NCI-H446 treated with DMSO at 0.1 percent for 48 hours (cell line): ENCODE measurements around the gene LRRC14B.
"Not testable (repeated sequence)": the region's sequence is repeated elsewhere in the genome, so short reads cannot be mapped to it uniquely, and the experiment has no call there.

Source experiments
- DNase-seq: peaks from one replicate; lab custom pipeline; 2025; lab: John Stamatoyannopoulos, UW

The LRRC14B gene

DNA sequence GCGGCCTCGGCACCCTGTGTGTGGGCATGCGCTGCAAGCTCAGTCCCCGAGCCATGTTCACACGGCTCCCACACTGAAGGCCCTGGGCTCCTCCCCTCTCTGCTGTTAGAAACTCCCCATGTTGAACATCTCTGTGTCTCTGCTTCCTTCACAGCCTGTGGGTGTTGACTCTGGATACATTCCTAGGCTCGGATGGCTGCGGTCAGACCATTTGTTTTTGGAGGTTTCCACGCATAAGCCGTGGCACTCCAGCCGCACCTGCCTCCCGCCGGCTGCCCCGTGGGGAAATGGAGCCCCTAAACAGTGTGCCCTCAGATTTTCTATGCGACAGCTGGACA lies 31.2 kb upstream of the LRRC14B start:
- DNase-seq, result no peak

DNA sequence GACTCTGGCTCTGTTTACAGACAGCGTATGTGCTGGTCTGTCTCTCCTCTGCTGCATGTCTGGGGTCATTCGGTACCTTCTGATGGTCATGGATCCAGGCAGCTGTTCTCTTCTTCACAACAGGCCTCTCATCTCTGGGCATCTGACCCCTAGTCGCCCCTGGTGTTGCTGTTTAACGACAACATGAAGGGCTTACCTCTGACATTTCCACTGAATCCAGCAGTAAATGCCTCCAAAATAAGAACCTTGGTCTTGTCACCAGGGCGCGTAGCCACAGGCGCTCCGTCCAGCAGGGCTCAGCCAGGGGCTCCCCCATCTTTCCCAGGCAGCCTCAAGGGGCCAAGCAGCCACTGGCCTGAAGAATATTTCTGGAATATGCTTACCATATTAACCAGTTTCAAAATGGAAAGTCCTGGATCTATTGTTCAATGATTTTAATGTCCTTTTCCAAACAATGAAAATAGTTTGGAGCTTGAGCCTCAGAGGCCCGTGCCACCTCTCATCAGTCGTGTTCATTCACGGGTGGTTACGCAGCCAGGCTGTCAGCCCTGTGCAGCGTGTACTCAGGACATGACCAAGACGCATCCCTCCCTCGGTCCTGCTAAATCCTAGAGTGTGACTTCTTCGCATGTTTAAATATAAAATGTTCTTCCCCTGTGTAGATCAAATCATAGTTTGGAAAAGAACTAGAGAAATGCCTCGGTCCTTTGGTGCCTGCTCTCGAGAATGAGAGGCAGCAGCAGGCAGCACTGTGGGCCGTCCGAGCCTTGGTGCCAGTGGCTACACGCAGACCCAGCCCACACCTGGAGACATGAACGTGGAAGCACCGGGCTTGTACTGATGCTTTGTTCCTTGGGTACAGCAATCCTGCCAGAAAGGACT lies 30.1 kb upstream of the LRRC14B start:
- DNase-seq, result no peak

DNA sequence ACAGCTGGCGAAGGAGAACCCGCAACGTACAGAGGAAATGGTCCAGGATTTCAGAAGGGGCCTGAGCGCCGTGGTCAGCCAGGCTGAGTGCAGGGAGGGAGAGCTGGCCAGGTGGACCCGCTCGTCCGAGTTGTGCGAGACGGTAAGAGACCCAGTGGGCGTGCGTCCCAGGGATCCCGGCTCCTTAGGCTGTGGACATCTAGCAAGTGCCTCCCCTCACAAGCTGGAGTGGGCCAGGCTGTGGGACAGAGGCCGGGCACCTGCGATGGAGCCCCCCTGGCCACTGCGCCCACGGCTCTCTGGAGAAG lies 29.5 kb upstream of the LRRC14B start:
- no peak for DNase-seq

DNA sequence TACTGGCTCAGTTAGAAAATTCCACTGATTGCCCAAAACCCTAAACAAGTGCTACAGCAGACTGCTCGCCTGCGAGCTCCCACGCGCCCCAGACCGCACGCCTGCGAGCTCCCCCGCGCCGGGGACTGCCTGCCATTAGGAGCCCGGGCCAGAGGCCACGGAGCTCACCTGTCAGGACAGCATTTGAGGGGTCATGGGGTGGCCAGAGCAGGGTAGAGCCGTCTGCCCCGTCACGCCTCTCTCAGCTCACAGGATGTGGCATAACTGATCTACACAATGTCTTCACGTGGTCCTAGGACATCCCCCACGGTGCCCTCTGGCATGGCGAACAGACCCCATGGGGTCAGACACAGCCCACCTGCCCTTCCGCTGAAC lies 29.1 kb upstream of the LRRC14B start:
- no peak for DNase-seq

DNA sequence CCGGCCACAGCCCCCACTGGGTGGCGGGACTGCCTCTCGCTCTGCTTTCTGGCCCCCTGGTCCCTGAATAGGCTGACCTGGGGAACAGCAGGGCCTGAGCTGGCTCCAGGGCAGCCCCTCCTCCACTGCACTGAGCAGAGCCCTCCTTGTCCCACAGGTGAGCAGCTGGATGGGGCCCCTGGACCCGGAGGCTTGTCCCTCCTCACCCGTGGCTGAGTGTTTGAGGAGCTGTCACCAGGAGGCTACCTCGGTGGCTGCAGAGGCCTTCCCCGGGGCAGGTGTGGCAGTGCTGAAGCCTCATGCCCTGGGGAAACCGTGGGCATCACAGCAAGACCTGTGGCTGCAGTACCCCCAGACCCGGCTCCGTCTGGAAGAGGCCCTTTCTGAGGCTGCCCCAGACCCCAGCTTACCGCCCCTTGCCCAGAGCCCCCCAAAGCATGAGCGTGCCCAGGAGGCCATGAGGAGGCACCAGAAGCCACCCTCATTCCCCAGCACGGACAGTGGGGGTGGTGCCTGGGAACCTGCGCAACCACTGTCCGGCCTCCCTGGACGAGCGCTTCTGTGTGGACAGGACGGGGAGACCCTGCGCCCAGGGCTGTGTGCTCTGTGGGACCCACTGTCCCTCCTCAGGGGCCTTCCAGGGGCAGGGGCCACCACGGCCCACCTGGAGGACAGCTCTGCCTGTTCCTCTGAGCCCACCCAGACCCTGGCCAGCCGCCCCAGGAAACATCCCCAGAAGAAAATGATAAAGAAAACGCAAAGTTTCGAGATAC lies 28.5 kb upstream of the LRRC14B start:
- DNase-seq, result no peak

DNA sequence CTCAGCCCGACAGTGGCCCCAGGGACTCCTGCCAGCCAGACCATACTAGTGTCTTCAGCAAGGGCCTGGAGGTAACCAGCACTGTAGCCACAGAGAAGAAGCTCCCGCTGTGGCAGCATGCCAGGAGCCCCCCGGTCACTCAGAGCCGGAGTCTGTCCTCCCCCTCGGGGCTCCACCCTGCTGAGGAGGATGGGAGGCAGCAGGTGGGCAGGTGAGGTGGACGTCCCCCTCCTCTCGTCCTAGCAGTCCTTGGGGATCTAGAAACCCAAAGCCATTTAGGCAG lies 28.0 kb upstream of the LRRC14B start:
- DNase-seq, result no peak

DNA sequence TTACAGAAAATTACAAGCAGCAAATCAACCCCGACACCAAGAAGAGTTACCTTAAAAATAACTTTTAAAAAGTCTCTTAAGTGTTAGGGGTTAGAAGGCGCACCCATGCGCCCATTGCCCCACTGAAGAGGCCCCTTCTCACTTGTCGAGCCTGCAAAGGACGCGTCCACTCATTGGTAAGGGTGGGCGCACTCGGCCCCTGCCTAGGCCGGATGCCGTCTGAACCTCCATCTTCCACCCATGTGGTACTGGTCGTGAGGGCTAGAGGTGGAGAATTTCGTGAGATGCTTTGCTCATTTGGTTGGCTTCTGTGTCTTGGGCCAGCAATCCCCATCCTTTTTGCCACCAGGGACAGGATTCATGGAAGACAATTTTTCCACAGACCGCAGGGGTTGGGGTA lies 27.5 kb upstream of the LRRC14B start:
- no peak for DNase-seq

DNA sequence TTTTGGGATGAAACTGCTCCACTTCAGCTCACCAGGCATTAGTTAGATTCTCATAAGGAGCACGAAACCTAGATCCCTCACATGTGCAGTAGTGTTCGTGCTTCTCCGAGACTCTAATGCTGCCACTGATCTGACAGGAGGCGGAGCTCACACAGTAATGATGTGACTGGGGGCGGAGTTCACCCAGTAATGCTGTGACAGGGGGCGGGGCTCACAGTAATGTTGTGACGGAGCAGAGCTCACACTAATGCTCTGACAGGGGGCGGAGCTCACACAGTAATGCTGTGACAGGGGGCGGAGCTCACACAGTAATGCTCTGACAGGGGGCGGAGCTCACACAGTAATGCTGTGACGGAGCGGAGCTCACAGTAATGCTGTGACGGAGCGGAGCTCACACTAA lies 27.1 kb upstream of the LRRC14B start:
- no peak for DNase-seq

DNA sequence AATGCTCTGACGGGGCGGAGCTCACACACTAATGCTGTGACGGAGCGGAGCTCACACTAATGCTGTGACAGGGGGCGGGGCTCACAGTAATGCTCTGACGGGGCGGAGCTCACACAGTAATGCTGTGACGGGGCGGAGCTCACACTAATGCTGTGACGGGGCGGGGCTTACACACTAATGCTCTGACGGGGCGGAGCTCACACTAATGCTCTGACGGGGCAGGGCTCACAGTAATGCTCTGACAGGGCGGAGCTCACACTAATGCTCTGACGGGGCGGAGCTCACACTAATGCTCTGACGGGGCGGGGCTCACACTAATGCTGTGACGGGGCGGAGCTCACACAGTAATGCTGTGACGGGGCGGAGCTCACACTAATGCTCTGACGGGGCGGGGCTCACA lies 26.5 kb upstream of the LRRC14B start:
- not testable (repeated sequence) for DNase-seq

DNA sequence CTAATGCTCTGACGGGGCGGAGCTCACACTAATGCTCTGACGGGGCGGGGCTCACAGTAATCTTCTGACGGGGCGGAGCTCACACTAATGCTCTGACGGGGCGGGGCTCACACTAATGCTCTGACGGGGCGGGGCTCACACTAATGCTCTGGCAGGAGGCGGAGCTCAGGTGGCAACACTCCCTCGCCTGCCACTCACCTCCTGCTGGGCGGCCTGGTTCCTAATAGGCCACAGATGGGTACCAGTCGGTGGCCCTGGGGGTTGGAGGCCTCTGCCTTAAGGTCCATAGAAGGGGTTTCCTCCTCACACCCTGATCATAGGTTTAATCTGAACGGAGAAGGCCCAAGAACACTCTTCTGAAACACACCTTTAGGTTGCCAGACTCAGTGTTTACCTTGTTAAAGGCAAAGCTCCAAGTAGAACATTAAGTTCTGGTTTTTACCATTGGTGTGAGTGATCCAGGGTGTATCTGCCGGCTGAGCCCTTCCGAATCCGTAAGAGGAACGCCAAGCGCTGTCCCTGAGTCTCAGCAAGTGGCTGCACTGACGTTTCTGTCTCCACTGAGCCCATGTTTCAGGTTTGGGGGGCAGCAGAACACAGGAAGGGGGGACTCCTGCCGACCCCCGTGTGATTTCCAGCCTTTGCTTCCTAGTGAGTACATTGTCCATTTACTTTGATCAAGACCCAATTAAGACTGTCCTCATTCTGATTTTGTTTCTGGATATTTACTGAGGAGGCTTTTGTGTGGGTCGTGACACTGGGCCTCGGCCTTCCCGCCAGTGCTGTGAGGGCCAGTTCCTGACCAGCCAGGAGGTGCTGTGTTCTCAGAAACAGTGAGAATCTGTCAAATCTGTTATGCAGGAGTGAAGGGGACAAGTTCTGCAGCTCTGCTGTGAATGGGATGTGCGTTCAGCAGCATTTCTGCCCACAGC lies 24.6 kb upstream of the LRRC14B start:
- DNase-seq, result no peak

DNA sequence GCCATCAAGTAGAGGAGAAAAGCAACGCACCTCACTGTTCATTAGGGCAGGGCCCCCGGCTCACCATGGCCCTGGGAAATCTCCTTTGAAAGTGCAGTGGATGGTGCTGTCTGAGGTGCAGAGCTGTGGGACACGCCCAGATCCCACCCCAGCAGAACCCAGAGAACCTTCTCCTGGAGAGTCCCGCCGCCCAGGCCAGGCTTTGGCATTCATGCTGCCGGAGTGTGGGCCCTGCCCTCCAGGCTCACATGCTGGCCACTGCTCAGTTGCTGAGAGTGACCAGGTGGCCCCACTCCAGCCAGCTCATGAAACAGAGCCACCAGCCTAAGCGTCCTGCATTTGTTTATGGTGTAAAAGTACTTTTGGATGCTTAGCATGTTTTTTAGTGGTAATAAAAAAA lies 23.8 kb upstream of the LRRC14B start:
- no peak for DNase-seq

DNA sequence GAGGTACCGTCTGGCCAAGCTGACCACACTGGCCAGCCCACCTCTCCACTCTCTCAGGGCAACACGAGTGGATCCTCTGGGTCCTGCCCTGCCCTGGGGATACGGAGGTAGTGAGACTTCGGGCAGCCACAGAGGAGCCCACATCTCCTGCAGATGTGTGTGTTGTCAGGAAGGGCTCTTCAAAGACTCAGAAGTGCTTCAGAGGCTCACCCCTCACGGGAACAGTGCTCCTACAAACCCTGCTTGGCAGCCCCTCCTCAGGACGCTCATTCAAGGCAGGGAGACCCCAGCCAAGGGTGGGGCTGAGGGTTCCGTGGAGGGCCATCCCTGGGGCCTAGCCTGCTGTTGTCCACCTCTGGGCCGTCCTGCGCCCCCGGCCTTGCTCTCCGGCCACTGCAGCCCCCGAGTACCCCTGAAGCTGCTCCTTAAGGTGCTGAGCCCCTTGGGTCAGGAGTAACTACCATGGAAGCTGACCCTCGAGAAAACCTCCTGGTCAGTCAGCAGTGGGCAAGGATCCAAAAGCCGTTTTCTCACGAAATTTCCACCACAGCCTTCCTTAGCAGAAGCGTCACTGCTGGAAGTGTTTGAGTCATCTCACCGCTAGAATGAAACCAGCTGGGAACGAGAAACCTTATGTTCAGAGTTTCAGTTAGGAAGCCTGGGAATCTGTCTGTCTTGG lies 23.2 kb upstream of the LRRC14B start:
- no peak for DNase-seq

DNA sequence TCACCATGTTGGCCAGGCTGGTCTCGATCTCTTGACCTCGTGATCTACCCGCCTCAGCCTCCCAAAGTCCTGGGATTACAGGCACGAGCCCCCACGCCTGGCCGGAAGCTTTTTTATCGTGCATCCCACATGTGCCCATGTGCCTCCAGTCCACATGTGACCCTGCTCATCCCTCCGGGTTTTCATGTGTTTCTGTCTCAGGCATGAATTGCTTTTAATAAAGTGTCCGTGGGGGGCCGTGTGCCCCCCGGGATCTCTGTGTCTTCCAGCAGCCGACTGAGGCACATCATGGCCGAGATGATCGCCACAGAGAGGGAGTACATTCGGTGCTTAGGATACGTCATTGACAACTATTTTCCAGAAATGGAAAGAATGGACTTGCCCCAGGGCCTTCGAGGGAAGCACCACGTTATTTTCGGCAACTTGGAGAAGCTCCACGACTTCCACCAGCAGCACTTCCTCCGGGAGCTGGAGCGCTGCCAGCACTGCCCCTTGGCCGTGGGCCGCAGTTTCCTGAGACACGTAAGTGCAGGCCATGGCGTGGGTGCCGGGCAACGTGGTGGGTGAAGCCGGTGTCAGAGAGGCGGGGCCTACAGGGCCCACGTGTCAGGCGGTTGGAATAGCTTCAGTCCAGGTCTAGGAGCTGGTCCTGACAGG lies 22.1 kb upstream of the LRRC14B start:
- DNase-seq, result no peak

DNA sequence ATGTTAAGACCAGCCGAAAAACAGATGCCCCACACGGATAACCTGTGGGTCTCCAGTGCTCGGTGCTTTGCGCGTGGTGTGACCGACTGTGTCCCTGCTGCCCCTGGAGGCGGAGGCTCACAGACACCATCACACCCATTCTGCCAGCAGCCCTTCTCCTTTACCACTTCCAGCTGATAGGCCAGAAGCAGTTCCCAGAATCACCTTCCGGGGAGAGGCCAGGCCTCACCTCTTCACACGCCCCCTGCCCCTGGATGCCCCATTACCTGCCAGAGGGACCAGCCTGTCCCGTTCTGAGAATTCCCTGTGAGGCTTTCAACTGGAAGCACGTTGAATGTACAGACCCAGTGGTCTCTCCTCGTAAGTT lies 21.6 kb upstream of the LRRC14B start:
- DNase-seq, result no peak

DNA sequence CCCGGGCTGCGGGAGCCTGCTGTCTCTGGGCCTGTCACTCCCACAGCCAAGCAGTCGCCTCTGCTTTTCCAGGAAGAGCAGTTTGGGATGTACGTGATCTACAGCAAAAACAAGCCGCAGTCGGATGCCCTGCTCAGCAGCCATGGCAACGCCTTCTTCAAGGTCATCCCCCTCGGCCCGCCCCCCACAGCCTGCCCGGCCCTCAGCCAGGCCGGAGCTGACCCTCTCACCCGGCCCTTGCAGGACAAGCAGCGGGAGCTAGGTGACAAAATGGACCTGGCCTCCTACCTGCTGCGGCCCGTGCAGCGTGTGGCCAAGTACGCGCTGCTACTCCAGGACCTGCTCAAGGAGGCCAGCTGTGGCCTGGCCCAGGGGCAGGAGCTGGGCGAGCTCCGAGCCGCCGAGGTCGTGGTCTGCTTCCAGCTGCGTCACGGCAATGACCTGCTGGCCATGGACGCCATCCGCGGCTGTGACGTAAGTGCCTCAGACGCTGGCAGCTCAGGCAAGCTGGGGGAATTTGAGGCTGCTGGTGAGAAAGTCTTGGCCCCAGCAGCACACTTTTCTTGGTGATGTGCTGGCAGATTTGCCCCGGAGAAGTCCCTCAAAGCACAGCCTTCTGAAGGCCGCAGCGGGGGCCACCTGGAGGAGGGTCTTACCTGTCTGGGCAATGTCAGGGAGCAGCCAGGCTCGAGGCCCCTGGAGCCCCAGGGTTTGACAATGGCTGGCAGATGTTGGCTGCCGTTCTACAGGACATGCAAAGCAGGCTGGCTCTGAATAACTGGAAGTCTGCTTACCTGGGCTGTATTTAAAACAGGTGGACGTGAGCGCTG lies 20.1 kb upstream of the LRRC14B start:
- DNase-seq, result no peak

DNA sequence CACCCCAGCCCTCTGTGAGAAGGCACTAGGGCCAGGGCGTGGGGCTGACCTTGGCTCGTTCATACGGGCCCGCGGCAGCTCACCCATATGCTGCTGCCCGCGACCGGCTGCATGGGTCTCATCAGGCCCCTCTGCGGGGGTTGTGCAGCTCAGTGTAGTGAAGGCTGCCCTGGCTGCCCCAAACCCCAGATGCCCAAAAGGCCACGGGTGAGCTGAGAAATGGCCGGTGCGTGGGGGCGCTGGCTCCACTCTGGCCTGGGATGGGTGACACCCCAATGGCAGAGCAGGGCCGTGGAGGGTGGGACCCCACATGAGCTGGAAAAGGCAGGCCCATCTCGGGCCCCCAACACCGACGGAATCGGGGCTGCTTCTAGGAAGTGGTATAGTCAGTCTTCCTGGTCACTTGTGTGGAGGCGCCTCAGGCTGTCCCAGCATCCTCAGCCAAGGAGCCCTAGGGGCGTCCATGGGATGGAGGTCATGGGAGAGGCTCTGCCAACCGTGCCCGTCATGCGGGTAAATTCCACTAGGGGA lies 19.4 kb upstream of the LRRC14B start:
- no peak for DNase-seq

DNA sequence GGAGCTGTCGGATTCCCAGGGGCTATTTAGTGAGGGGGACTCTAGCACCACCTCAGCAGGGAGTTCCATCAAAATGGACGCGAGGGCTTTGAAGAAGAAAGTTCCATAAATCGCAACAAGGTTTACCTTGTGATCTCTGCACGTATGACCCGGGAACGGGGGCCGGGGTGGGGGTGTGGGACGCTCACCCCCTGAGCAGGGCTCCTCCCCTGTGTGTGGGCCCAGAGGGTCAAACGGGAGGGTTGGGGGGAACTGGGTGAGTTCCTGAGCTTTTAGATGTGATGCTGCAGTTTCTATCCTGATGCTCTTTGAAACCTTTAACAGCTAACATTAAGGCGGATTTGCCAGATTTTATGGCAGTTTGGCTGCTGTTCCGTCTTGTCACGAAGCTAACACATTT lies 18.9 kb upstream of the LRRC14B start:
- no peak for DNase-seq

DNA sequence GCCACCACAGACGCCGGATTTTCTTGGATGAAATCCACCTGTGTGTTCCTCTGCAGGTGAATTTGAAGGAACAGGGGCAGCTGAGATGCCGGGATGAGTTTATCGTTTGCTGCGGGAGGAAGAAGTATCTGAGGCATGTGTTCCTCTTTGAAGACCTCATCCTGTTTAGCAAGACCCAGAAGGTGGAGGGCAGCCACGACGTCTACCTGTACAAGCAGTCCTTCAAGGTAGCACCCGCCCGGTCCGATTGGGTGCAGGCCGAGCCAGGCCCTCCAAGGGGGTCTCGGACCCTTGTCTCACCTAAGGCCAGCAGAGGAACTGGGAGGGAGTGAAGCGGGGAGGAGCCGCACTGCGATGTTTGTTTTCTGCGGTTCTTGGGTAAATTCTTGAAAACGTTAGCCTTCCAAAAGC lies 18.4 kb upstream of the LRRC14B start:
- DNase-seq, result no peak

DNA sequence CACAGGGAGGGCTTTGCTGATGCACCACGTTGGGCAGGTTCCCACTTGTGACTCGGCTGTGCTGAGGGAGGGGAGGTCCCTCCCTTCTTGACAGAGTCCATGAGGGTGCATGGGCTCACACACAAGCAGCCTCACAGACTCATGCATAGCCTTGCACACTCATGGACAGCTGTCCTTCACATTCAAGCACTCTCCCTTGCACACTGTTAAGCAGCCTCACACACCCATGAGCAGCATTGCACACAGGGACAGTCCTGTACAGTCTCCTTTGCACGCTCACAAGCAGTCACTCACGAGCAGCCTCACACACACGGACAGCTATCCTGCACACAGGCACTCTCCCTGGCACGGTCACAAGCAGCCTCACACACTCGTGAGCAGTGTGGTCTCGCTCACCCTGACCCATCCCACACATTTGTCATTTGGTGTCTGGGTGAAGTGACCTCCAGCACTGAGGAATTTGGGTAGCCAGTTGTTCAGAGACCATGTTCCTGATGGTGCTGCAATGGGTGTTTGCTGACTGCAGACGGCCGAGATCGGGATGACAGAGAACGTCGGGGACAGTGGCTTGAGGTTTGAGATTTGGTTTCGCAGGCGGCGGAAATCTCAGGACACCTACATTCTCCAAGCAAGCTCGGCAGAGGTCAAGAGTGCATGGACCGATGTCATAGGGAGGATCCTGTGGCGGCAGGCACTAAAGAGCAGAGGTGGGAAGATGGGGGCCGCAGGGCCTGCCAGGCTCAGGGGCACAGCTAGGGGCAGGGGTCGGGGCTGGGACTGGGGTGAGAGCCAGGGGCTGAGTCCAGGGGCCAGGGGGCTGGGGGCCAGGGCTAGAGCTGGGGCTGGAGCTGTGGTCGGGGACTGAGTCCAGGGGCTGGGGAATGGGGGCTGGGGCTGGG lies 17.7 kb upstream of the LRRC14B start:
- no peak for DNase-seq

DNA sequence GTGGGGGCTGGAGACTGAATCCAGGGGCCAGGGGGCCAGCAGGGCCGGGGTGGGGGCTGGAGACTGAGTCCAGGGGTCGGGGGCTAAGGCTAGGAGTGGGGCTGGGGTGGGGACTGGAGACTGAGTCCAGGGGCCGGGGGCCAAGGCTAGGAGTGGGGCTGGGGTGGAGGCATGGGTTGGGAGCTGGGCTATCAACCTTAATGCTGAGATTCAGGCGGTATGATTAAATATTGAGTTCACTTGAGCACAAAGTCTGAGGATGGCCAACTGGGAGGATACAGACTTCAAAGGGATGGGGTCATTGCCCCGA lies 17.0 kb upstream of the LRRC14B start:
- no peak for DNase-seq
